ENCODE measurements around the gene MFSD2A.
"Not testable (repeated sequence)": the region's sequence is repeated elsewhere in the genome, so short reads cannot be mapped to it uniquely, and the experiment has no call there.

MFSD2A gene

GRCh38 chr1:39940980-39941871, 13.7 kb upstream of the MFSD2A start:
- no peak for DNase-seq

GRCh38 chr1:39943471-39944290, 11.3 kb upstream of the MFSD2A start:
- DNase-seq = no peak

- DNase-seq = no peak
These were observed 10.4 kb upstream of the MFSD2A start for GRCh38 chr1:39944410-39945112.

- no peak for DNase-seq
These were observed 8.7 kb upstream of the MFSD2A start for GRCh38 chr1:39946216-39946615.

- DNase-seq = no peak
These were observed 7.7 kb upstream of the MFSD2A start for GRCh38 chr1:39947260-39947659.

- DNase-seq = no peak
These were observed 5.1 kb upstream of the MFSD2A start for GRCh38 chr1:39949891-39950290.

GRCh38 chr1:39951926-39952325, 3.0 kb upstream of the MFSD2A start:
- no peak for DNase-seq

GRCh38 chr1:39952359-39953110, 2.4 kb upstream of the MFSD2A start:
- DNase-seq = no peak

GRCh38 chr1:39954324-39954869, 548 bp upstream of the MFSD2A start:
- DNase-seq = no peak

- DNase-seq = peak in 1 of 4 experiments; percentile 9
These were observed 898 bp downstream of the MFSD2A start for GRCh38 chr1:39955547-39956539.

GRCh38 chr1:39957299-39958015, 2.5 kb downstream of the MFSD2A start:
- no peak for DNase-seq

GRCh38 chr1:39958403-39959200, 3.7 kb downstream of the MFSD2A start:
- no peak for DNase-seq

- no peak for DNase-seq
These were observed 4.8 kb downstream of the MFSD2A start for GRCh38 chr1:39959651-39960333.

- DNase-seq = peak in 1 of 4 experiments; percentile 28
These were observed 5.5 kb downstream of the MFSD2A start for GRCh38 chr1:39960431-39960958.

GRCh38 chr1:39962450-39962825, 7.5 kb downstream of the MFSD2A start:
- no peak for DNase-seq

GRCh38 chr1:39962964-39963363, 8.0 kb downstream of the MFSD2A start:
- not testable (repeated sequence) for DNase-seq

- no peak for DNase-seq
These were observed 9.6 kb downstream of the MFSD2A start for GRCh38 chr1:39964552-39964951.

- DNase-seq = no peak
These were observed 10.1 kb downstream of the MFSD2A start for GRCh38 chr1:39965044-39965443.
